K562 (cell line): ENCODE data around the gene CBFA2T3. TPM values are rescaled to one million over a fixed set of nuclear protein-coding genes. Genes with fewer than 3 reads are reported as not detected.

Source experiments
- ATAC-seq: fragments of 200-7000 bp; cut with Tn5 transposase; 3 replicates; pipeline ENCODE4 v1.9.1; 2020; ENCODE audit warnings: moderate library complexity
- BruUV-seq: library from RNA; stranded (reverse); fragments of 400-500 nt; replicated peaks from 2 replicates; lab custom pipeline; 2021; lab: Mats Ljungman, UMichigan
- CTCF ChIA-PET: fragments of 300-600 bp; formaldehyde crosslinking; extraction: SDS; loops from one replicate; lab custom pipeline; 2021; ENCODE audit warnings: low intra/inter-chr PET ratio; lab: Yijun Ruan, JAX
- POLR2A ChIA-PET: fragments of 300-600, 350-650 bp; sonication (Branson Sonifier 250); formaldehyde crosslinking; extraction: SDS; loops from one replicate; lab custom pipeline; 2021; ENCODE audit warnings: antibody characterized with exemption, inconsistent platforms; lab: Yijun Ruan, JAX
- DNase-seq, 4 experiments: peaks; one replicate each; pipeline versions ENCODE4 v3.0.0 to v3.0.0-alpha.2; 2011 to 2018; ENCODE audit warnings: low spot score in 3 of 4, mixed read lengths in 3 of 4; ENCODE audit errors: extremely low read depth in 1 of 4
- FAIRE-seq: peaks from 2 replicates; lab custom pipeline; 2011; peaks lifted over from hg19 to GRCh38; lab: Jason Lieb, UNC
- H2AFZ ChIP-seq: 2 replicates; pipeline ENCODE4 v1.6.0; 2011; ENCODE audit warnings: low read depth, low read length, control low read depth, inconsistent platforms
- H3K27ac ChIP-seq: fragments of 200-600 bp; 3 replicates; pipeline ENCODE4 v1.8.0; 2011; ENCODE audit warnings: low read depth, mild to moderate bottlenecking, control low read depth, inconsistent platforms, low read length, moderate library complexity, mixed read lengths; ENCODE audit errors: extremely low read depth
- H3K27me3 ChIP-seq, 2 experiments: fragments of 300-600 bp in 1 of 2; 2 replicates in 1 of 2; 3 replicates in 1 of 2; pipeline versions ENCODE4 v1.6.0 to v1.8.0; 2011; ENCODE audit warnings: inconsistent platforms in 2 of 2, low read length in 2 of 2, mild to moderate bottlenecking in 1 of 2, mixed read lengths in 1 of 2, moderate library complexity in 1 of 2; ENCODE audit not compliant: control insufficient read depth in 2 of 2, insufficient read depth in 2 of 2
- H3K36me3 ChIP-seq: fragments of 300-600 bp; 3 replicates; pipeline ENCODE4 v1.8.0; 2011; ENCODE audit warnings: mild to moderate bottlenecking, low read length, inconsistent platforms; ENCODE audit not compliant: control insufficient read depth, insufficient read depth
- H3K4me1 ChIP-seq, 2 experiments: fragments of 200-600 bp in 1 of 2; replicated peaks in 1 of 2; 2 replicates in 1 of 2; 3 replicates in 1 of 2; pipeline versions ENCODE4 v1.5.1 to v1.8.0; 2011; ENCODE audit warnings: inconsistent platforms in 2 of 2, low read length in 2 of 2, mild to moderate bottlenecking in 1 of 2, mixed read lengths in 1 of 2, moderate library complexity in 1 of 2; ENCODE audit not compliant: control insufficient read depth in 2 of 2, insufficient read depth in 2 of 2
- H3K4me2 ChIP-seq: 2 replicates; pipeline ENCODE4 v1.6.1; 2011; ENCODE audit warnings: low read length, control low read depth, inconsistent platforms, mixed read lengths; ENCODE audit not compliant: insufficient read depth
- H3K4me3 ChIP-seq: fragments of 200-600 bp; sonication (generic), shearing (Covaris generic); 2 replicates; pipeline ENCODE4 v1.5.1; 2016; ENCODE audit warnings: control low read depth, inconsistent platforms
- H3K79me2 ChIP-seq: fragments of 200-600 bp; 3 replicates; pipeline ENCODE4 v1.8.0; 2011; ENCODE audit warnings: low read length, inconsistent platforms; ENCODE audit not compliant: control insufficient read depth, insufficient read depth
- H3K9ac ChIP-seq, 2 experiments: 2 replicates each; pipeline versions ENCODE4 v1.6.0 to v1.6.1; 2011; ENCODE audit warnings: low read depth in 2 of 2, low read length in 2 of 2, control low read depth in 1 of 2, inconsistent platforms in 1 of 2, mild to moderate bottlenecking in 1 of 2, mixed read lengths in 1 of 2; ENCODE audit not compliant: insufficient read depth in 1 of 2
- H3K9me1 ChIP-seq: one replicate; pipeline ENCODE4 v1.6.0; 2011; ENCODE audit warnings: inconsistent platforms, mild to moderate bottlenecking, low read length, moderate library complexity; ENCODE audit not compliant: control insufficient read depth, insufficient read depth
- H3K9me3 ChIP-seq: replicated peaks from 2 replicates; pipeline ENCODE4 v1.5.1; 2011; ENCODE audit warnings: low read depth, low read length, inconsistent platforms; ENCODE audit not compliant: control insufficient read depth, insufficient read depth
- H4K20me1 ChIP-seq: replicated peaks from 2 replicates; pipeline ENCODE4 v1.6.1; 2011; ENCODE audit warnings: low read length, inconsistent platforms, mixed read lengths; ENCODE audit not compliant: control insufficient read depth, insufficient read depth
- CBFB ChIP-seq: sonication (generic); formaldehyde crosslinking; IDR thresholded peaks from 2 replicates; pipeline ENCODE4 v1.4.0; 2020; ENCODE audit warnings: mild to moderate bottlenecking, missing genetic modification reagents
- CHD2 ChIP-seq: IDR thresholded peaks from 2 replicates; pipeline ENCODE4 v1.6.1; 2011; ENCODE audit warnings: low read depth, low read length
- FUS ChIP-seq: fragments of 200-400 bp; formaldehyde crosslinking; optimal IDR thresholded peaks from 2 replicates; pipeline ENCODE3; 2017; ENCODE audit warnings: low read depth, low read length
- HOMEZ ChIP-seq: fragments of 250-450 bp; sonication (Bioruptor Pico); IDR thresholded peaks from 2 replicates; pipeline ENCODE4 v1.4.0; 2020; ENCODE audit warnings: mild to moderate bottlenecking, moderate library complexity
- JUN ChIP-seq, 2 experiments: sonication (generic) in 1 of 2; formaldehyde crosslinking in 1 of 2; IDR thresholded peaks; 2 replicates each; pipeline versions ENCODE4 v1.6.1 to v1.8.0; 2012 to 2022; ENCODE audit warnings: borderline replicate concordance in 2 of 2, mild to moderate bottlenecking in 2 of 2, improper control_type of control experiment in 1 of 2, low read depth in 1 of 2, low read length in 1 of 2, missing genetic modification reagents in 1 of 2
- MBD2 ChIP-seq: sonication (generic); IDR thresholded peaks from 2 replicates; pipeline ENCODE4 v1.6.1; 2016; ENCODE audit warnings: low read depth, borderline replicate concordance
- NCOR1 ChIP-seq: fragments of 450-650 bp; IDR thresholded peaks from 2 replicates; pipeline ENCODE4 v1.6.1; 2016; ENCODE audit warnings: mild to moderate bottlenecking, moderate library complexity
- POLR2G ChIP-seq: fragments of 200-400 bp; formaldehyde crosslinking; IDR thresholded peaks from 2 replicates; pipeline ENCODE4 v1.6.1; 2017; ENCODE audit warnings: low read depth, mild to moderate bottlenecking, antibody characterized with exemption, low read length, moderate library complexity
- THAP7 ChIP-seq: fragments of 250-450 bp; sonication (Bioruptor Pico); IDR thresholded peaks from 2 replicates; pipeline ENCODE4 v1.5.0; 2021
- TRIM24 ChIP-seq, 2 experiments: fragments of 450-650 bp; IDR thresholded peaks; 2 replicates each; pipeline ENCODE4 v1.6.1; 2016
- WGBS: fragments of 100-300 bp; shearing (Covaris generic); methylation state at CpG from one replicate; pipeline ENCODE4 v1.1.6; 2016; ENCODE audit warnings: low coverage, mixed read lengths; ENCODE audit not compliant: insufficient coverage; ENCODE audit errors: missing lambda C conversion rate; 5-methylcytosine and 5-hydroxymethylcytosine counted together
- in situ Hi-C: fragments of 300-500 bp; cut with MboI; formaldehyde crosslinking; loops from 4 replicates; pipeline ENCODE4 v1.15.0; 2018; ENCODE audit warnings: inconsistent platforms, mixed read lengths
- intact Hi-C: fragments of 100-400 bp; cut with micrococcal nuclease; formaldehyde crosslinking; loops from 2 replicates; pipeline ENCODE4 v1.14.2; 2022
- polyA plus RNA-seq, 8 experiments: library from polyadenylated mRNA; depleted of rRNA in 4 of 8; stranded (reverse) in 5 of 8; unstranded in 3 of 8; fragments of >200 nt; fragmentation: Nextera tagmentation in 2 of 8; fragmentation: Illumina TruSeq in 1 of 8; extraction: Ambion mirVana in 2 of 8; extraction: Trizol in 1 of 8; gene quantifications; 2 replicates each; pipeline versions ENCODE4 v1.2.1 to v1.2.3, GENCODE V29; 2011 to 2014; ENCODE audit warnings: inconsistent platforms in 1 of 8, missing spikeins in 1 of 8
- total RNA-seq, 7 experiments: library from RNA; depleted of rRNA in 6 of 7; stranded (reverse); fragments of >200 nt in 6 of 7; fragmentation: Illumina TruSeq in 2 of 7; extraction: Trizol in 2 of 7; gene quantifications; 2 replicates each; pipeline versions ENCODE4 v1.2.1 to v1.2.3, GENCODE V29; 2011 to 2021; ENCODE audit warnings: low replicate concordance in 1 of 7

CBFA2T3 gene
- total and polyA plus RNA-seq, 9 of the 15 experiments (the other 6 are each of a cell fraction or from before 2014, with no cell fraction given) = 2.3 to 145 (median 6.7) TPM

- no peak overlapping the region for H3K9ac ChIP-seq
- no peak overlapping the region for H3K4me3 ChIP-seq
- 92% methylated on average over 18 of the region's 37 CpGs for WGBS
These were observed 52.8 kb downstream of the CBFA2T3 start for GRCh38 chr16:88923926-88924833.

GRCh38 chr16:88923450-88923849 is 53.6 kb downstream of the CBFA2T3 start:
- WGBS = 94% methylated on average over 16 of the region's 17 CpGs

More at GRCh38 chr16:88923926-88924833, 52.8 kb downstream of the CBFA2T3 start:
- no peak for DNase-seq
- H3K27ac ChIP-seq = no peak overlapping the region
- H3K4me1 ChIP-seq = peaks cover 0 to 90% of the 10 kb centered on the region in 2 experiments; a peak in 3 of 5 replicates
- CTCF ChIA-PET = no interaction called here
- intact Hi-C loops (no loop called here), in situ Hi-C loops (no loop called here)
- no peaks in the 10 kb centered on the region for H3K27me3 ChIP-seq
- no TSS peak for BruUV-seq
- TF ChIP-seq CBFB (CRISPR knock-in tag) (no peak), POLR2G (peak; percentile 56)
- no peak for FAIRE-seq
- no peak for ATAC-seq
- peaks cover 11% of the 10 kb centered on the region for H3K9me1 ChIP-seq
- H3K79me2 ChIP-seq = peaks cover 100% of the 10 kb centered on the region
- H3K9me3 ChIP-seq = no peaks in the 10 kb centered on the region
- no peak overlapping the region for H3K4me2 ChIP-seq
- H2AFZ ChIP-seq = no peak overlapping the region
- H4K20me1 ChIP-seq = peaks cover 41% of the 10 kb centered on the region
- H3K36me3 ChIP-seq = peaks cover 97% of the 10 kb centered on the region; the same call in 2 of the 3 replicates
- POLR2A ChIA-PET = interaction anchor here (0.5 kb wide), 1 partner anchor 14 kb away, joined by 3 read pairs; no protein-coding TSS in a partner anchor

More at GRCh38 chr16:88923450-88923849, 53.6 kb downstream of the CBFA2T3 start:
- Histone ChIP-seq H3K27me3 (no peaks in the 10 kb centered on the region), H3K4me2 (no peak overlapping the region), H3K9me1 (peaks cover 11% of the 10 kb centered on the region), H3K27ac (no peak overlapping the region), H2AFZ (no peak overlapping the region), H3K9me3 (no peaks in the 10 kb centered on the region), H3K4me3 (no peak overlapping the region), H4K20me1 (peaks cover 34% of the 10 kb centered on the region), H3K9ac (no peak overlapping the region), H3K36me3 (peaks cover 96% of the 10 kb centered on the region; the same call in 2 of the 3 replicates), H3K79me2 (peaks cover 99% of the 10 kb centered on the region), H3K4me1 (peaks cover 0 to 85% of the 10 kb centered on the region in 2 experiments; a peak in 3 of 5 replicates)
- DNase-seq (no peak), ATAC-seq (no peak), FAIRE-seq (no peak)
- BruUV-seq = no TSS peak
- CTCF ChIA-PET = no interaction called here
- intact Hi-C loops = no loop called here
- POLR2A ChIA-PET = interaction anchor here (0.5 kb wide), 1 partner anchor 13 kb away, joined by 3 read pairs; no protein-coding TSS in a partner anchor
- TF ChIP-seq FUS = no peak
- no peak for TF ChIP-seq NCOR1
- peak; percentile 58; the same call in 1 of the 2 replicates for TF ChIP-seq POLR2G
- TF ChIP-seq THAP7 (CRISPR knock-in tag) = no peak
- TF ChIP-seq HOMEZ = no peak
- no peak for TF ChIP-seq JUN (IDR thresholded peaks at IDR 0.05; ENCODE audit: borderline replicate concordance, low read depth, low read length)
- TF ChIP-seq JUN (CRISPR knock-in tag; IDR thresholded peaks at IDR 0.05; ENCODE audit: borderline replicate concordance) = no peak
- no peak for TF ChIP-seq CHD2
- no peak for TF ChIP-seq MBD2
- TF ChIP-seq TRIM24 (IDR thresholded peaks at IDR 0.05) = no peak
- in situ Hi-C loops = no loop called here
